Stimulated activated CD4-positive, alpha-beta T cell treated with anti-CD3 and anti-CD28 coated beads, Interleukin-1b, Interleukin-23, amount 100 ng/mL, for 24 hours (primary cell): ENCODE measurements around the gene TIMP3.
A peak's percentile ranks its signal among the peaks of the same experiment; 100 is the strongest.

ENCODE experiments used
- DNase-seq, 4 experiments: peaks; one replicate each; pipeline ENCODE4 v3.0.0-alpha.2; 2020; ENCODE audit warnings: low read depth in 4 of 4, low spot score in 1 of 4

Gene TIMP3

DNA sequence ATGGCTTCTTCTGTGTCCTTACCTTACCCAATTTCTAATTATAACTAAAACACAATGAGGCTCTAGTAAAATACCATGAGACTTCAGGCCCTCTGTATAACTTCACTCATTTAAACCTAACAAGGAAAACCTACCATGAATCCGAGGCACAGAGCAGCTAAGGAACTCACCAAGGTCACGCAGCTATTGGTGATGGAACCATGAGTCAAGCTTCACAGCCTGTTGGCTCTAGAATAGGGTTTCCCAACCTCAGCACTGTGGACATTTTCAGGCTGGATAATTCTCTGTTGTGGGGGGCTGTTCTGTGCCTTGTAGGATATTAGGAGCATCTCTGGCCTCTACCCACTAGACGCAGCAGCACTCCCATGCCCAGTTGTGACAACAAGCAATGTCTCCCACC, 75.7 kb downstream of the TIMP3 start:
- no peak for DNase-seq

DNA sequence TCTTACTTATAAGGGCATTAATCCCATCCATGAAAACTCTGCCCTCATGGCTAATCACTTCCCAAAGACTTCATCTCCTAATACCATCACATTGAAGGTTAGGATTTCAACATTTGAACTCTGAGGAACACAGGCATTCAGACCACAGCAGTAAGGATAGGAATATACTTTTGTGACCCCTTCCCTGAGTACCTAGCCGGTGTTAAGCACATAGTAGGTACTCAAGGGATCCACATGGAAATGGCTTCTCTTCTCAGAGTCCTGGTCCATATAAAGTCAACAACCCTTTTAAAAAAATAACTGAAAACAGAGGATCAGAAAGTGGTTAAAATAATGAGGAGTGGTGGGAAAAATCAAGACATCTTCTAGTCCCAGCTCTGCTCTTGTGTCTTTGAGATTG, 78.0 kb downstream of the TIMP3 start:
- DNase-seq, result no peak

DNA sequence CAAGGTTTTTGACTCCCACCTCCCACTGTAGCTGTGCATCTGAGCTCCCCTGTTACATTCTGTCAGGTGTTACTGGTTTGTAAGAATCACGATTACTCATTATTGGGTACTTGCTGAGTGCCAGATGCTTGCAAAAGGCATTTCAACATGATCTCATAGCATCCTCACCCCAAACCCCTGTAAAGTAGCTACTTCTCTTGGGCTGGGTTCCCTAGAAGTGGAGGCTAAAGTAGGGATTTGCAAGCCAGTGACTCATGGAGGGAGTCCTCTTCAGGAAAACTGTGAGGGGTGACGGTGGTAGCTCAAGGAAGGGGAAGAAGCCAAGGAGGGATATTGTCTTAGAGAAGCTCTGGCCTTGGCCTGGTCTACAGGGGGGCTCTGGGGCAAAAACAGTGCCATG, 78.6 kb downstream of the TIMP3 start:
- no peak for DNase-seq

- no peak for DNase-seq
These were observed 79.0 kb downstream of the TIMP3 start for GRCh38 chr22:32880505-32880892.

DNA sequence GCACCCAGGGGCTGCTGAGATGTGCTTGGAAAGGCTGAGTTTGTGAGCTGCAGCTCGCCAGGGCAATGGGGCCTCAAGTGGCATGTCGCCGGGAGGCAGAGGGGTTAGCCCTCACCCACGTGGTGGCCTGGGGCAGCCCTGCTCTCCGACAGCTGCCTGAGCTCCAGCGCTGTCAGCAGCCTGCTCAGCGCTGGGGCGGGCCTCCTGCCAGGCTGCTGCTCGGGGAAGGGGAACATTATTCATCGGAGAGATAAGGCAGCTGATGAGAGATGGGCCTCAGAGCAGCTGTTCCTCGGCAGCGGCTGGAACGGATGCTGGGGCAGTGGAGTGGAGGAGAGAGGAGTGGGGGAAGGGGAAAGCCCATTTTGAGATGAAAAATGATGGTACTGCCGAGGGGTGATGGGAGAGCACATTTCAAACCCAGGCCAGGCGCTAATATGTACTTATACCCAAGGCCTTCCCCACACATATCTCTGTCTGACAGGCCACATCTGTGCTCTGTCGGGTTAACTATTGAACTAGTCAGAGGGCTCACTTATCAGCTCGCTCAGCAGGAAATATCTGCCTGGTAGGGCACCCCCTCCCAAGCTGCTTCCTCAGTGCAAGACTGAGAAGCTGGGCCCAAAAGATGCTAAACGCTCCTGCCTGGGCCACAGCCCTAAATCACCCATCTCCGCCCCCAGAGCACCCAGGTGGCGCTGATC, 79.5 kb downstream of the TIMP3 start:
- DNase-seq, result peak in 1 of 4 experiments; percentile 11

DNA sequence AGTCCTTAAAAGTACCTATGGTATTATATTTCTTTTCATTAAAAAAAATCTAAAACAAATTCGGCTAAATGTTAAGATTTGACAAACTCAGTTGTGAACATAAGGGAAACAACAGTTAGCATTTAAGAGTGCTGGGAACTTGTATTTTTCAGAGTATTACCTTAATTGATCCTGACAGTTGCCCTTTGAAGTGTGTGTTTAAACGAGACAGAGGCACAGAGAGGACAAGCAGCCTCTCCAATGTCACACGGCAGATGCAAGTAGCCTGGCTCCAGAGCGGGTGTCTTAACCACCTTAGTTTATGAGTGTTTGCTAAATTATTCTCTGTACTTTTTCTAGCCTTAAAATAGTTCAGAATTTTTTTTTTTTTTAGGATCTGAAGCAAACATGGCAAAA, 80.9 kb downstream of the TIMP3 start:
- no peak for DNase-seq

DNA sequence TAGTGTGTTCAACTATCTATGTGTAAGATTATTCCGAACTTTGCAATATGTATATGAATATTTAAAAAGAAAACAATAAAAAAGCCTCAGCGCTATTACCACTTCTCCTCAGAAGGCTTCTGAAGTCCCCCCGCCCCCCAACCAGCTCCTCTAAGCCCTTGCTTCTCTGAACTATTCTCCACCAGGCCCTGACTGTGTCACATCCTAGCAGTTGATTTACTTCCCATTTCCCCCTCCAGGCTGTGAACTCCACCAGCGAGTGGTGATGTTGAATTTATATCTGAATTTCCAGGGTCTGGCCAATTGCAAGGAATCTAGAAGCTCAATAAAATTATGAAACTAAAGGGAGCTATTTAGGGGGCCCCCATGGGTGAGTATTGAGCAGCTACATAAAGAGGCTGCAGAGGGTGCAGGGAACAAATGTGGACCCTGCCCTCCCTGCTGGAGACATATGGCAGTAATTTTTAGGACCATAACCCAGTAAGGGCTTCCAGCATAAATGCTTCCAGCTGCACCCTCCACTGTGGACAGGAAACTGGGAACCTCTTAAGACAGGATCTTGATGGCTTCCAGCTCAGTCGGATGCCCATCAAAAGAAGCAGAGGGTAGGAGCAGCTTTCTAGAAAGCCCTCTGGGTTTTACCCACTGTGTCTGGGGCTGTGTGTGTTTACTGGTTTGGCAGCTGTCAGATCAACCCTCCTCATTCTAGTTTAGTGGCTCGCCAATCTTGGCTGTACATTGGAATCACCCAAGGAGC, 81.4 kb downstream of the TIMP3 start:
- DNase-seq, result no peak

DNA sequence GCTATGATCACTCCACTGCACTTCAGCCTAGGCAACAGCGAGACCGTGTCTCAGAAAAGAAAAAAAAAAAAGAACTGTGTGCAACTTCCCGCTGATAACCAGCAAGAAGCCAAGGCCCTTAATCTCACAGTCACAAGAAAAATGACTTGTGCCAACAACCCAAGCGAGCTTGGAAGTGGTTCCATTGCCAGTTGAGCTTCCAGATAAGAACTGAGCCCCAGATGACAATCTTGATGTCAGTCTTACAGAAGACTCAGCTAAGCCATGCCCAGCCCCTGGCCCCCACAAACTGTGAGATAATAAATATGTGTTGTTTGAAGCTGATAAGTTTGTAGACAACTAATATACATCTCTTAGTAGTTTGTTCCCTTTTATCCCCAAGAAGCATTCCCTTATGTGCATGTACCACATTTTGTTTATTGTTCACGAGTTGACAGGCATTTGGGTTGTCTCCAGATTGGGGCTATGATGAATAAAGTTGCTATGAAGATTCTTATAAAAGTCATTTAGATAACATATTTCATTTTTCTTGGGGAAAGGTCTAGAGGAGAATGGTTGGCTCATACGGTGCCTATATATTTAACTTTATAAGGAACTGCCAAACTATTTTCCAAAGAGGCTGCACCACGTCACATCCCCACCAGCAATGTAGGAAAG, 85.9 kb downstream of the TIMP3 start:
- no peak for DNase-seq

DNA sequence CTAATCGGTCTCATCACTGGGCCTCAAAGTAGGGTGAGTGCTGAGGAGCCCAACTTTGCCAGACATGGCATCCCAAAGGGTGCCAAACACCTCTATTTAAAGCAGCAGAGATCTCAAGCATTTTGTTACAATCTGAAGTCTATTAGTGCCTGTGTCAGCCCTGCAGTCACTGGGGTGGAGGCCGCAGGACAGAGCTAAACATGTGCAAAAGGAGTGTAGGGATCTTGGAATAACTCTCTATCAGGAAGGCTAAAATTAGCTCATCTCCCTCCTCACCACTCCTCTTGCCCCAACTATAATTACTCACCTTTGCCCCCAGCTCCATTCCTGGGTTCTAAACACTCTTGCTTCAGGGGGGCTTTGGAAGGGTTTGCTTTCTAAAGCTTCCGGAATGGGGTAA, 87.5 kb downstream of the TIMP3 start:
- no peak for DNase-seq

DNA sequence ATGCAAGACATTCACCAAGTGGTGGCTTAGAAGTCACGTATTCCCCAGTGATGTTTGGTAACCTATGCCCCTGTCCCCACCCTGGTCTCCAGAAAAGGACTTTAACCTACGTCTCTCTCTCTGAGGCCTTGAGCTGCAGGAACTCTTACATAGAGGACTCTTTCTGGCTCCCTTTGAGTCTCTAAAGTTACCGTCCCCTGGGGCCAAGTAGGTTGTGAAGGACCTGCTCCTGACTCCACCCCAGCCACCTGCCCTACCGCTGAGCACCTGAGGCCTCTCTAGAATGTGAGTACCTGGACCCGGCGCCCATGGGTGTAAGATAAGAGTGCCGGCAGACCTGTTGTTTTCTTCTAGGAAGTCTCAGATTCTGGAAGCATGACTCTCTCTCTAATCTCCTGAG, 95.4 kb downstream of the TIMP3 start:
- DNase-seq, result no peak

DNA sequence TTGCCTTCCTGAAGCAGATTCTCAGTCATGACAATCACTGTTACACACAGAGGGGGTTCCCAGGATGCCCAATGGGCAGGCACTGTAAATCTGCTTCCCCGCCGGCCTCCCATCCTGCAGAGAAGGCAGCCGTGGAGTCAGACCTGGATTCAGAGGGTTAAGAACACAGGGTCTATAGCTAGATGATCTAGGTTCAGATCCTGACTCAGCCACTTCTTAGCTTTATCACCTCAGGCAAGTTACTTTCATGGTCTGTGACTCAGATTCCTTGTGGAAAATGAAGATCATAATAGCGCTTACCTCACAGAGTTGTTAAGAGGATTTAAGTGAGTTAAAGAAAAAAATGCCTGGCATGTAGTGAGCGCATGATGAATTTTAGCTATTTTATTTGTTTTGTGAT, 95.9 kb downstream of the TIMP3 start:
- DNase-seq, result no peak

GRCh38 chr22:32900886-32901635, 99.6 kb downstream of the TIMP3 start:
- no peak for DNase-seq

DNA sequence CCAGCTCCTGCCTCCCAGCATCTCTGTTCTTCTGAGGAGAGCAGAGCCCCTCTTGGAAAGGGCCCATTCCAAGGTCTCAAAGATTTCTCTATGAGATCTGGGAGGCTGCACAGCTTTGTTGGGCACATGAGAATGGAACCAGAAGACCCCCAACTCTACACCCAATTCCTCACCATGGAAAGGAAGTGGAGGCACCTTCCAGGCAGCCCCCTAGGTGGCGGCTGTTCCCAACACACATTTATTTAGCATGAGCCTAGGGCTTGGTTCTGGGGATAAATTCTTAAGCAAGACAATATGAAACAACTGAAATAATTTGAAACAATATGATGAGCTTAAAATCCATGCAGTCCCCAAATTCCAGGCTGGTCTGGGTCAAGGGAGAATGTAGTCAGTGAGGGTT, 100.4 kb downstream of the TIMP3 start:
- DNase-seq, result no peak

- no peak for DNase-seq
These were observed 102.0 kb downstream of the TIMP3 start for GRCh38 chr22:32903507-32903906.

GRCh38 chr22:32904044-32904443, 102.5 kb downstream of the TIMP3 start:
- no peak for DNase-seq

DNA sequence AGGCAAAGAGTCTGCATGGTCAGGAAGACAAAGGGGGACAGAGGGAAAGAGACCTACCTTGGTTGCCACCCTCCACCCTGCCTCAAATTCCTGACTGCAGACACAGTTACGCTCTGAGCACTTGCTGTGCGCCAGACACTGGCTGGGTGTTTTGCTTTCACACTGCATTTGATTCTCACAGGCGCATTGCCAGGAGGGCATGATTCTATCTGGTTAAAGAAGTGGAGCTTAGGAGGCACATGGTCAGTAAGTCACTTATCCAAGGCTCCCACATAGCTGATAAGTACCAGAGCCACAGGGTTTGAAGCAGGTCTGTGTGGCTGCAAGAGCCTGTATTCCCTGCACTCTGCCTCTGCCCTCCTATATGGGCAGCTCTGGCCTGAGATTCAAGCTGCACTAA, 103.9 kb downstream of the TIMP3 start:
- no peak for DNase-seq

- no peak for DNase-seq
These were observed 108.3 kb downstream of the TIMP3 start for GRCh38 chr22:32909581-32910428.

DNA sequence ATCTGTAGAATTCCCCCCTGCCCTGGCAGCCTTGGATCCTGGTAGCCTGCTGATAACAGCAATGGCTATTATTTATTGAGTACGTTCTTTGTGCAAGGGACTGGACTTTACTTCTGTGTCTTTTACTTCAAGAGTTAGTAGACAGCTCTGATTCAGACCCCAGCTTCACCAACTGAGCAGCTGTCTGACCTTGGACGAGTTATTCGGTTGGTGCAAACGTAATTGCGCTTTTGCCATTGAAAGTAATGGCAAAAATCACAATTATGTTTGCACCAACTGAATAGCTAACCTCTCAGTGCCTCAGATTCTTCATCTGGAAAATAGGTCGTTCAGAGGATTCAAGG, 108.9 kb downstream of the TIMP3 start:
- no peak for DNase-seq

- DNase-seq, result no peak
These were observed 110.0 kb downstream of the TIMP3 start for GRCh38 chr22:32911503-32911902.
